SU-DHL-6 (cell line): ENCODE measurements around the gene PLAAT5.

Source experiments
- EZH2phosphoT487 ChIP-seq: fragments of 200-600 bp; sonication (generic), shearing (Covaris generic); conservative IDR thresholded peaks from 2 replicates; pipeline ENCODE4 v1.6.1; 2018; ENCODE audit warnings: mild to moderate bottlenecking, antibody characterized with exemption, low read length, moderate library complexity, mixed read lengths
- TF ChIP-seq, protein P1 (sequence below): fragments of 200-600 bp; sonication (generic); IDR thresholded peaks from one replicate; pipeline ENCODE4 v1.5.1; 2017; ENCODE audit warnings: antibody characterized with exemption, mild to moderate bottlenecking, low read length, moderate library complexity; ENCODE audit not compliant: insufficient read depth, poor library complexity, severe bottlenecking

DNA sequence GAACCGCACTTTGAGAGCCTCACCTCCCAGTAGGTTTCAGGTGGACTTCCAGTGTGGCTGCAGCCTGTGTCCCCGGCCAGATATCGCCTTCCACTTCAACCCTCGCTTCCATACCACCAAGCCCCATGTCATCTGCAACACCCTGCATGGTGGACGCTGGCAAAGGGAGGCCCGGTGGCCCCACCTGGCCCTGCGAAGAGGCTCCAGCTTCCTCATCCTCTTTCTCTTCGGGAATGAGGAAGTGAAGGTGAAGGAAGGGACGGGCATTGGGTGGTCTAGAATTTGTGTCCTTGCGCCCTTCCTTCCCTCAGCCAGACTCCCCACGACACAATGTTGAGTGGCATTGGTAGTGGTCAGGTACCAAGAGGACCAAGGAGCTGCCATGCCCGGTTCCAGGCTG lies 17.8 kb upstream of the PLAAT5 start:
- TF ChIP-seq, protein P1, sequence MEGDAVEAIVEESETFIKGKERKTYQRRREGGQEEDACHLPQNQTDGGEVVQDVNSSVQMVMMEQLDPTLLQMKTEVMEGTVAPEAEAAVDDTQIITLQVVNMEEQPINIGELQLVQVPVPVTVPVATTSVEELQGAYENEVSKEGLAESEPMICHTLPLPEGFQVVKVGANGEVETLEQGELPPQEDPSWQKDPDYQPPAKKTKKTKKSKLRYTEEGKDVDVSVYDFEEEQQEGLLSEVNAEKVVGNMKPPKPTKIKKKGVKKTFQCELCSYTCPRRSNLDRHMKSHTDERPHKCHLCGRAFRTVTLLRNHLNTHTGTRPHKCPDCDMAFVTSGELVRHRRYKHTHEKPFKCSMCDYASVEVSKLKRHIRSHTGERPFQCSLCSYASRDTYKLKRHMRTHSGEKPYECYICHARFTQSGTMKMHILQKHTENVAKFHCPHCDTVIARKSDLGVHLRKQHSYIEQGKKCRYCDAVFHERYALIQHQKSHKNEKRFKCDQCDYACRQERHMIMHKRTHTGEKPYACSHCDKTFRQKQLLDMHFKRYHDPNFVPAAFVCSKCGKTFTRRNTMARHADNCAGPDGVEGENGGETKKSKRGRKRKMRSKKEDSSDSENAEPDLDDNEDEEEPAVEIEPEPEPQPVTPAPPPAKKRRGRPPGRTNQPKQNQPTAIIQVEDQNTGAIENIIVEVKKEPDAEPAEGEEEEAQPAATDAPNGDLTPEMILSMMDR = no peak
- TF ChIP-seq EZH2phosphoT487 = no peak
